Suprapubic skin (tissue), 3 donors: ENCODE results near the gene PPP6R2.

Experiments used
- POLR2A ChIP-seq, 2 donors: fragments of 450-650 bp; IDR thresholded peaks; one replicate each; pipeline ENCODE4 v1.6.1; 2017; ENCODE audit warnings: antibody characterized with exemption in 2 of 2, mild to moderate bottlenecking in 2 of 2, moderate library complexity in 2 of 2
- TF ChIP-seq, protein P1 (sequence below), 2 donors: fragments of 200-600 bp in 1 of 2; fragments of 450-650 bp in 1 of 2; sonication (generic) in 1 of 2; IDR thresholded peaks; one replicate each; pipeline ENCODE4 v1.5.1; 2016 to 2019; ENCODE audit warnings: antibody characterized with exemption in 2 of 2, mild to moderate bottlenecking in 1 of 2, moderate library complexity in 1 of 2

- no peak for TF ChIP-seq POLR2A (IDR thresholded peaks at IDR 0.05)
- TF ChIP-seq, protein P1, sequence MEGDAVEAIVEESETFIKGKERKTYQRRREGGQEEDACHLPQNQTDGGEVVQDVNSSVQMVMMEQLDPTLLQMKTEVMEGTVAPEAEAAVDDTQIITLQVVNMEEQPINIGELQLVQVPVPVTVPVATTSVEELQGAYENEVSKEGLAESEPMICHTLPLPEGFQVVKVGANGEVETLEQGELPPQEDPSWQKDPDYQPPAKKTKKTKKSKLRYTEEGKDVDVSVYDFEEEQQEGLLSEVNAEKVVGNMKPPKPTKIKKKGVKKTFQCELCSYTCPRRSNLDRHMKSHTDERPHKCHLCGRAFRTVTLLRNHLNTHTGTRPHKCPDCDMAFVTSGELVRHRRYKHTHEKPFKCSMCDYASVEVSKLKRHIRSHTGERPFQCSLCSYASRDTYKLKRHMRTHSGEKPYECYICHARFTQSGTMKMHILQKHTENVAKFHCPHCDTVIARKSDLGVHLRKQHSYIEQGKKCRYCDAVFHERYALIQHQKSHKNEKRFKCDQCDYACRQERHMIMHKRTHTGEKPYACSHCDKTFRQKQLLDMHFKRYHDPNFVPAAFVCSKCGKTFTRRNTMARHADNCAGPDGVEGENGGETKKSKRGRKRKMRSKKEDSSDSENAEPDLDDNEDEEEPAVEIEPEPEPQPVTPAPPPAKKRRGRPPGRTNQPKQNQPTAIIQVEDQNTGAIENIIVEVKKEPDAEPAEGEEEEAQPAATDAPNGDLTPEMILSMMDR (IDR thresholded peaks at IDR 0.05) = no peak
Observed at GRCh38 chr22:50440544-50441249, 97.6 kb downstream of the PPP6R2 start.
